ENCODE results near the gene FAM120A. TPM values are rescaled to one million over a fixed set of nuclear protein-coding genes. Genes with fewer than 3 reads are reported as not detected.

FAM120A gene
- total RNA-seq, 1 donor from 2014 or later = 107 TPM

DNA sequence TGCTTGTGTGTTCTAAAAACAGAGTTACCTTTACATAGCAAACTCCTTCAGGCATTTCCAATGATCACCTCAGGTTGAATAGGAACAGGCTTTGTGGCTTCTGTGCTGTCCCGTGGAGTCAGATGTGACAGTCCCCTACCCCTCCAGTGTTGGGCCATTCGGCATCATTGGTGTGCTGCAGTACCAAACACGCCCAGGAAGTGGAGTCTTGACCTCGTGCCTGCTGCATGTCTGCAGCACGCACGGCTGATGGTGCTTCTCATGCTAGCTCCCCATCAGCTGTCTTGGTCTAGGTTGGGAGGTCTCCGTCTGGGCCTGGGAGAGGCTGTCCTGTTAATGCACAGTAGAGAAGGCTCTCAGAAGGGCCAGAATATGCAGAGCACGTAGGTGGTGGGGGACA lies 82.4 kb downstream of the FAM120A start:
- ChIA-PET CTCF (no interaction called here), POLR2A (no interaction called here)
- H3K27me3 Mint-ChIP-seq = no peaks in the 10 kb centered on the region
- ATAC-seq (ENCODE audit: low read depth) (no peak), DNase-seq (no peak)
- no peaks in the 10 kb centered on the region for H3K9me3 Mint-ChIP-seq
- no peak overlapping the region for H3K4me3 Mint-ChIP-seq
- TF ChIP-seq, protein P1, sequence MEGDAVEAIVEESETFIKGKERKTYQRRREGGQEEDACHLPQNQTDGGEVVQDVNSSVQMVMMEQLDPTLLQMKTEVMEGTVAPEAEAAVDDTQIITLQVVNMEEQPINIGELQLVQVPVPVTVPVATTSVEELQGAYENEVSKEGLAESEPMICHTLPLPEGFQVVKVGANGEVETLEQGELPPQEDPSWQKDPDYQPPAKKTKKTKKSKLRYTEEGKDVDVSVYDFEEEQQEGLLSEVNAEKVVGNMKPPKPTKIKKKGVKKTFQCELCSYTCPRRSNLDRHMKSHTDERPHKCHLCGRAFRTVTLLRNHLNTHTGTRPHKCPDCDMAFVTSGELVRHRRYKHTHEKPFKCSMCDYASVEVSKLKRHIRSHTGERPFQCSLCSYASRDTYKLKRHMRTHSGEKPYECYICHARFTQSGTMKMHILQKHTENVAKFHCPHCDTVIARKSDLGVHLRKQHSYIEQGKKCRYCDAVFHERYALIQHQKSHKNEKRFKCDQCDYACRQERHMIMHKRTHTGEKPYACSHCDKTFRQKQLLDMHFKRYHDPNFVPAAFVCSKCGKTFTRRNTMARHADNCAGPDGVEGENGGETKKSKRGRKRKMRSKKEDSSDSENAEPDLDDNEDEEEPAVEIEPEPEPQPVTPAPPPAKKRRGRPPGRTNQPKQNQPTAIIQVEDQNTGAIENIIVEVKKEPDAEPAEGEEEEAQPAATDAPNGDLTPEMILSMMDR (IDR thresholded peaks at IDR 0.05) = no peak
- H3K27ac Mint-ChIP-seq = no peak overlapping the region
- H3K36me3 Mint-ChIP-seq (ENCODE audit: low read depth) = peaks cover 87% of the 10 kb centered on the region
- intact Hi-C loops (cut with micrococcal nuclease) = no loop called here
- H3K4me1 Mint-ChIP-seq = no peaks in the 10 kb centered on the region

DNA sequence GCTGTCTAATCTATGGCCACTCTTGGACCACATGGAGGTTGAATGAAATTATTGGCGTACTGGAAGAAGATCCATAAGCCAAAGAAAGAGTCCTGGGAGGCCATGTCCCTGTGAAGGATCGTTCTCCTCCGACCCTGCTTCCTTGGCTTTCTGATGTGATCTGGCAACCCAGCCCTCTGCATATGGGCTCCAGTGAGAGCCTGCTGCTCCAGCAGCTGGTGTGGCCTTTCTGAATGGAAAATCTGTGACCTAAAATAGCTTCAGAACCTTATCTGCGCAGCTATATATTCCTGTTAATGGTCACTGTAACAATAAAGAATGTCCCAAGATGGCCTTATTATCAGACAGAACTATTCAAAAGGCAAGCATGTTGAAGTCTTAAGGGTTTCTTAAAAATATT lies 84.7 kb downstream of the FAM120A start:
- Mint-ChIP-seq H3K36me3 (ENCODE audit: low read depth) (peaks cover 84% of the 10 kb centered on the region), H3K4me1 (no peaks in the 10 kb centered on the region), H3K9me3 (no peaks in the 10 kb centered on the region), H3K27me3 (no peaks in the 10 kb centered on the region), H3K27ac (no peak overlapping the region), H3K4me3 (no peak overlapping the region)
- TF ChIP-seq, protein P1 (IDR thresholded peaks at IDR 0.05) = no peak
- CTCF ChIA-PET = interaction anchor here (1.4 kb wide), 1 partner anchor 30 kb away, joined by 3 read pairs; no protein-coding TSS in a partner anchor
- POLR2A ChIA-PET = no interaction called here
- no peak for DNase-seq
- intact Hi-C loops (cut with micrococcal nuclease) = no loop called here
- no peak for ATAC-seq (ENCODE audit: low read depth)

DNA sequence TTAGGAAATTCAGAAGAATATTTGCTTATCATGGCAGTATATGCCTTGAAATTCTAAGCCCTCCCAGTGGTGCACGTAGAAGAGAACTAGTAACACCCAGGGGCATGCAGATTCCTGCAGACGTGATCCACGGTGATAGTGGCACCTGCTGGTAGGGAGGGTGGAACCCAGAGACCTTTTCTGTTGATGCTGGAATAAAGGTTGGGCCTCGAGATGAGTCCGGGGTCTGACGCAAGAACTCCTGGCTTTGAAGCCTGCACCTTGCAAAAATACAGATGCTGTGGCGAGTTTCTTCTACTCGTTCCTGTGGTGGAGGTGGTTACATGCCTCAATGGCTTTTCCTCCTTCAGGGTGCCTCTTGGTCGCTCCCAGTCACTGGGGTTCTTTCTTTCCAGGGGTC lies 85.4 kb downstream of the FAM120A start:
- Mint-ChIP-seq H3K4me1 (no peaks in the 10 kb centered on the region), H3K9me3 (no peaks in the 10 kb centered on the region), H3K36me3 (ENCODE audit: low read depth) (peaks cover 82% of the 10 kb centered on the region), H3K27ac (no peak overlapping the region), H3K27me3 (no peaks in the 10 kb centered on the region), H3K4me3 (no peak overlapping the region)
- no peak for DNase-seq
- intact Hi-C loops (cut with micrococcal nuclease) = no loop called here
- CTCF ChIA-PET = interaction anchor here (1.4 kb wide), 1 partner anchor 29 kb away, joined by 3 read pairs; no protein-coding TSS in a partner anchor
- ATAC-seq (ENCODE audit: low read depth) = no peak
- POLR2A ChIA-PET = no interaction called here
- TF ChIP-seq, protein P1 (IDR thresholded peaks at IDR 0.05) = no peak

DNA sequence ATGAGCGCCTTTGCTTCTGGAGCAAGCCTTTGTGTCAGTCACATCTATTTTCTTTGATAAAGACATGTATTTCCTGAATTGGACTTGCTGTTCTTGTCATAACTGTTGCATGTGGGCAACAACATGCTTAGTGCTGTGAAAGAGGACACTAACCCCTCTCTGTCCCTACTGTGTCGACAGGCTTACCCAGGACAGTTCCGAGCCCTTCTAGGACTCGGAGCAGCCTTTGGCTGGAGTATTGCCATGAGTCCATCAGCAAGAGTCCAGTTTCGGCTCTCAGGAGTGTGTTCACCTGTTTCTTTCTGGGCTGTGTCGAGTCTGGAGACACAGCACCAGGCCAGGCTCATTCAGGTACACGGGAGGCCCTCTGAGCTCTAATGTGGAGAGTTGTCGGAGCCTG lies 88.8 kb downstream of the FAM120A start:
- intact Hi-C loops (cut with micrococcal nuclease) = no loop called here
- TF ChIP-seq, protein P1 (IDR thresholded peaks at IDR 0.05) = no peak
- peaks cover 74% of the 10 kb centered on the region for H3K36me3 Mint-ChIP-seq (ENCODE audit: low read depth)
- CTCF ChIA-PET = no interaction called here
- no peak for ATAC-seq (ENCODE audit: low read depth)
- H3K4me3 Mint-ChIP-seq = no peak overlapping the region
- H3K9me3 Mint-ChIP-seq = no peaks in the 10 kb centered on the region
- H3K4me1 Mint-ChIP-seq = no peaks in the 10 kb centered on the region
- POLR2A ChIA-PET = no interaction called here
- H3K27me3 Mint-ChIP-seq = no peaks in the 10 kb centered on the region
- no peak overlapping the region for H3K27ac Mint-ChIP-seq
- no peak for DNase-seq

DNA sequence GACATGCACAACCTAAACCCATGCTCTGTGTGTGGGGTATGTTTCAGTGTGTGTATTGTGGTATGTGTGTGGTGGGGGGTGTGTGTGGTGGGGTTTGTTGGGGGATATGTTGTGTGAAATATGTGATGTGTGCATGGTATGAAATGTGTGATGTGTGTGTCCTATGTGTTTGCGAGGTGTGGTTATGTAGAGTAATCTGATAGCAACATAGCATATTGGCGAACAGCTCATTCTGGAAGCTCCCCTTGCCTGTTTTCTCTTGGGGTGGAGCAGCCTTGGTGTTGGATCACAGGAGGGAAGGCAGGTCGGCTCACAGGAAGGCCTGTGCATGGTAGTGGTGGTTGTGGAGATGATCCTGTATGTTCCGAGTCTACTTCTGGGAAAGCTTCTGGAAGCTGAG lies 89.5 kb downstream of the FAM120A start:
- Mint-ChIP-seq H3K36me3 (ENCODE audit: low read depth) (peaks cover 70% of the 10 kb centered on the region), H3K27ac (no peak overlapping the region), H3K9me3 (no peaks in the 10 kb centered on the region), H3K4me1 (no peaks in the 10 kb centered on the region), H3K27me3 (no peaks in the 10 kb centered on the region), H3K4me3 (no peak overlapping the region)
- intact Hi-C loops (cut with micrococcal nuclease) = no loop called here
- TF ChIP-seq, protein P1 (IDR thresholded peaks at IDR 0.05) = no peak
- ATAC-seq (ENCODE audit: low read depth) (no peak), DNase-seq (no peak)
- POLR2A ChIA-PET = no interaction called here
- CTCF ChIA-PET = no interaction called here
